ENCODE measurements around the gene FAM110D.

FAM110D gene

DNA sequence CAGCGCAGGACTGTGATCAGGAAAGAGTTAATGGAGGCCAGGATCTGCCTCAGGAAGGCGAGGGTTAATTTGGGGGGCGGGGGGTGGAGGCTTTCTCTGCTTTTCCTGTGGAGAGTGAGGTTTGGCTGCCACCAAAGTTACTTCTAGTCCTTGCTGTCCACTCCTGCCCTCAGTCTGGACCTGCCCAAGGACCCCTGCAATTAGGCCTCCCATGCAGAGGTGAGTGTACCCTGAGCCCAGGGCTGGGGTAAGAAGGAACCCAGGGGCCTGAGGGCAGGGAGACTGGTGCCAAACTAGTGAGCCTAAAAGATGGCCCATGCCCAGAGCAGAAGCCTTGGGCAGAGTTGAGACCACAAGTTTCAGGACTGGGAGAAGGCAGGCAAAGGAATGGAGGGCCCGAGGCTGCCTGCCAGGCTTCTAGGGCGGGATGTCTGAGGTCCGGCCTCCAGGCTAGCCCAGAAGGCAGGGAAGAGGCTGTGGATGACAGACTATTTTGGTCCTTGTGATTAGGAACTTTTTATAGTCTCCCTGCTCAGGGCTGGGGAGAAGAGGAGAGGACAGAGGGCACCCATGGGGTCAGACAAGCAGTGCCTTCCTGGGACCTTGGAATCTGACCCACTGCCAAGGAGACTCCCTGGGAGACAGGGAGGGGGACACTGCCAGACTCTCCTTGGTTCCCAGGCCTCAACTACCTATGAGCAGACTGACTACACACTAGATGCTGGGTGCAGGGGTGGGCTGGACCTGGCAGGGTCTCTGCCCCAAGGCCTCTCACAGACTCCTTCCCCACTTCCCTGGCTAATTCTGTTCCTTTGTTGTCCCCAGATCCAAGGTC, at the start of gene FAM110D:
Gene FAM110D, plus strand, starts transcription at position 172 of the 835 bp plus-strand sequence. CDS start 2,213 bp downstream, outside the sequence.
- no peak for DNase-seq (ENCODE audit: low spot score)

DNA sequence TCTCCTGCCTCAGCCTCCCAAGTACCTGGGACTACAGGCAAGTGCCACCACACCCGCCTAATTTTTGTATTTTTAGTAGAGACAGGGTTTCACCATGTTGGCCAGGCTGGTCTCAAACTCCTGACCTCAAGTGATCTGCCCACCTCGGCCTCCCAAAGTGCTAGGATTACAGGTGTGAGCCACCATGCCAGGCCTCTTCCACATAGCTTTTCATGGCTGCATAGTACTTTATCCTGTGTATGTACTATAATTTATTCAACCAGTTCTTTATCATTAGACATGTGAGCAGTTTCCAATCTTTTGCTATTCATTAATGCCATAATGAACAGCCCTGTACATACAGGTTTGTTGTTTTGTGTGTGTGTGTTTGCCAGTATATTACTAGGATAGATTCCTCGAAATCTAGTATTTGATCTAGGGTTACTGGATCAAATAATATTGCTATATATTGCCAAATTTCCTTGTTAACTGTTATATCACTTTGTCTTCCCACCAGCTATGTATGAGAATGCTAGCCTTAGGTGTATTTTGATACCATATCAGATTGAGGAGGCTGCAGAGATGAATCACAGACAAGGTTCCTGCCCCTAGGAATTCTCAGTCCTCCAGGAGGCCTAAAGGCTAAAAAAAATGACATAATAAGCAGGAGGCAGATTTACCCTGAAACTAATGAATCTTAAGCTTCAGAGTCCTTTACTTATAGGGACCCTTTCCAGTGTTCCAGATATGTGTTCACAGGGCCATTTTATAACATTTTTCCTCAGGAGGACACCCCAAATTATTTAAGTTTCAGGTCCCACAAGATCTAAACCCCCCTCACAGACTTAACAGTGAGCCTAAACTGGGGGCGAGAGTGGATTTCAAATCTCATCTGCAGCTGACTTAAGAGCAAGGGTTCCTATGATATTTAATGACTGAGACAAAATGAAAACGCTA, 49.4 kb upstream of the FAM110D start:
- DNase-seq (ENCODE audit: low spot score): no peak

DNA sequence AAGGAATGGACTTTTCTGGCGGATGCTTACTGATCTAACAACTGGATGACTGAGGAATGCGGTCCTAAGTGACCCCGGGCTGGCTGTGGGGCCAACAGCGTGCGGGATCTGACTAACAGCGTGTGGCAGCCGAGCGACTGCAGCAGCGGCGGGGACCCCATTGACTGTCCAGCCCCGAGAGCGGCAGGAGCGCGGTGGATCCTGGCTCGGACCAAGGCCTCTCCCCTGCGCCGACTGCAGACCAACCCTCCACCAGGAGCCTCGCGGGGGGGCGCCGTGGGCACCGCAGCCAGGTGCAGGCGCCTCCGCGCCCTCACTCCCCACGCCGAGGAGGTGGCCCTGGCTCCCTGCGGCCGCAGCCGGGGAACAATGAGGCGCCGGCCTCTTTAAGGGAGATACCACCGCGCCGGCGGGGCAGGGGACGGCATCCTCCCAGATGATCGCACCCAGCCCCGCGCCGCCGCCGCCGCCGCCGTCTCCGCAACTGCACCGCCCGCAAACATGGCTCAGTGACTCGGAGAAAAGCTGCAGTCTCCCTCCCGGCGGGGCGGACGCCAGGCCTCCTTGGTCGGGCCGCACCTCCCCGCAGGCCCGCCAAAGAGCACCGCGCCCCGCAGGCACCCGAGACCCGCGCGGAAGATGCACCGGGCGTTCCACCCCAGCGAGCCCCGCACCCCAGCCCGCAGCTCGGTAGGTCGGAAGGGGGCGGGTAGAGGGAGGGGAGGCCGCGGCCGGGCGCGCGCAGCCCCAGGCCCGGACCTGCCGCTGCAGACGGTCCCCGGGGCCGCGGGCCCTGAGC, 47.9 kb upstream of the FAM110D start:
- peak; percentile 83 for DNase-seq (ENCODE audit: low spot score)

DNA sequence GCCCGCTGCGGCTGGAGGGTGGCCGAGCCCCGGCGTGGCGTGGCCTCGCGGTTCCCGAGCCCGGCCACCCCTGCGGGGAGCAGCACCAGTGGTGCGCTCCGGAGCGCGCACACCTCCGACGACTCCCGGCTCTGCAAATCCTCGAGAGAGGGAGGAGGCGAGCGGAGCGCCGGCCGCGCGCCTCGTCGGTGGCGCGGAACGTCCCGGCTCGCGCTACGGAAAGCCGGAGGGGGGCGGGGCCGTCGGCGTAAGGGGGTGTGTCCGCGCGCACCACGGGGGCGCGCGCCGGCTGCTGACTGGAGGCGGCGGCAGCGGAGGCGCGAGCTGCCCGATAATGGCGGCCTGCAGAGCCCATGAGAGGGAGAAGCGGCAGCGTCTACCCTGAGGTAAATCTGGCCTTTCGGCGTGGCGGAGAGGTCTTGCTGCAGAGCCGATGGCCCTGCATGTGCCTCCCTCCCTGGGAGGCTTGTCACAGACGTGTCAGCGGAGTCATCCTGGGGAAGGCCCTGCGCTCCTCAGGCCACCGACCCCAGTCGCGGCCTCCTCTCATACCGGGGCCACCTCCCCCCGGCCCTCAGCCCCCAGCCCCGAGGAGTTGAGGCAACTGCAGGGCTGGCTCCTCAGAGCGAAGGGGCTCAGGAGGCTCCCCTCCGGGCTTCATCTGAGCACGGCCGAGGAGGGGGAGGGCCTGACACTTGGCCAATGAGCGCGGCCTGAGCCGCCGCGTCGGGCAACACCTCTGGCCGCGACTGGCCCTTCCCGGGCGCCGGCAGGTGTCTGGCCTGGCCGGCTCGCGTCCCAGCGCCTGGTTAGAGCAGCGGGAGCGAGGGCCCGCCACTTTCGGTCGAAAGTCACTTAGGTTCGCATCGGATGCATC, 47.1 kb upstream of the FAM110D start, which contains the start of gene PDIK1L:
Gene PDIK1L, plus strand, starts transcription at position 295 of the 877 bp plus-strand sequence. CDS start 2,485 bp downstream, outside the sequence.
- DNase-seq (ENCODE audit: low spot score): peak; percentile 90

DNA sequence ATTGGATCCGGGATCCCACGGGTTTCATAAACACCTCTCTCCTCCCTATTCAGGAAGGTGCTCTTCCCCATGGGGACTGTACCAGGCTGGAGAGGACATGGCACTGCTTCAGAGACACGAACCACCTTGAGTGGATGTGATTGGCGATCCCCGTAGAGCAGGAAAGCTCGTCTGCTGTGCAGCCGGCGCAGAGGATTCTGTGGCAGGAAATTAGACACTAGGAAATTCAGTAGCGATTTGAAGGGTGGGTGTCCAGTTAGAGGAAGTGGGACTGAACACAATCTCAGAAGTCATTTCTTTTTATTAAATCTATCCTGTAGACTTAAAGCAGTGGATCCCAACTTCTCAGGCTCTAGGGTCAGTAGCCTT, 46.5 kb upstream of the FAM110D start:
- DNase-seq (ENCODE audit: low spot score): no peak

DNA sequence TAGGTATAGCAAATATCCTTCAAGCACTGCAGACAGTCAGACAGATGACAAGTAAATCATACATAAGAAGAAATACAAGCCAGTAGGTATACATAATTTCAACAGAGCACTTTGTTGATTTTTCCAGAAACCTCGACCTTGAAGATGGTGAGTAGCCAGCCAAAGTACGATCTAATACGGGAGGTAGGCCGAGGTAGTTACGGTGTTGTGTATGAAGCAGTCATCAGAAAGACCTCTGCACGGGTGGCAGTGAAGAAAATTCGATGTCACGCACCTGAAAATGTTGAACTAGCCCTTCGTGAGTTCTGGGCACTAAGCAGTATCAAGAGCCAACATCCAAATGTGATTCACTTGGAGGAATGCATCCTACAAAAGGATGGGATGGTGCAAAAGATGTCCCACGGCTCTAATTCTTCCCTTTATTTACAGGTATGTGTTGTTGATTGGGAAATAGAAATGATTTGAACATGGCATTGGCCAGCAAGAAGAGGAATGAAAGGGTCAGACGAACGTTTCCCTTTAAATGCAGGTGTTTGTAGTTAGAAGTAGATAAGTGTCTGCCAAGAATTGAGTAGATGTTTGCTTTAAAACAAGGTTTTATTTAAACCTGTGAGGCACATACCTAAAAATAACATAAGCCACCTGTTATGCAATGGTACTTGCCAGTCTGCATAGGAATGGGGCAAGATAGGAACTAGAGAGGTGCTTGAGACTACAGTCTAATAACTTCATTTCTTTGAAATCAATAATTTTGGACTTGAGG, 44.5 kb upstream of the FAM110D start:
- DNase-seq (ENCODE audit: low spot score): no peak

DNA sequence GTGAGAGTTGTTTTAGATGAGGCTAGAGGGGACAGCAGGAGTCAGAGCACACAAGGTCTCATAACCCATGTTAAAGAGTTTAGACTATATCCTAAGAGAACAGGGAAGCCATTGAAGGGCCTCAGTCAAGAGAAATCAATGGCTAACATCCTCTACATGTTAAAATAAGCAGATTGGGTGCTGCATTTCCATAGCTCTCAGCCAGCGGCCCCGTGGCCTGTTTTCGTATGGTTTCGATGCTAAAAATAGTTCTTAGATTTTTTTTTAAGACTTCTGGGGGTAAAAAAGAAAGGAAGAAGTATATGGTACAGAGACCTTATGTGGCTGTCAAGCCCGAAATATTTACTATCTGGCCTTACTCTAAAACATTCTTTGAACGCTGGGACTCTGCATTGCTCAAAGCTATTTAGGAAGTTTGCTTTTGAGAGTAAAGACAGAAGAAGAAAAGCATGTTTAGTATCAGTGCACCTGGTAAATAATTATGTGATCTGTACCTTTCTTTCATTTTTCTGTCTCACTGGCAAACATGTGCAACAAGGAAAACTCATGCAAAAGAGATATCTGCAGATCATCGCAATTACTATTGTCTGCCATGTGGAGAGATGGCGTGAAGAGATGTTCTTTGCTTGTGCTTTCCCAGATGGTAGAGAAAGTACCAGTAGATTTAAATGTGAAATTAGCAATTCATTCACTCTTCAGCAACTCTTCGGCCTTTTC, 38.8 kb upstream of the FAM110D start:
- DNase-seq (ENCODE audit: low spot score): no peak

DNA sequence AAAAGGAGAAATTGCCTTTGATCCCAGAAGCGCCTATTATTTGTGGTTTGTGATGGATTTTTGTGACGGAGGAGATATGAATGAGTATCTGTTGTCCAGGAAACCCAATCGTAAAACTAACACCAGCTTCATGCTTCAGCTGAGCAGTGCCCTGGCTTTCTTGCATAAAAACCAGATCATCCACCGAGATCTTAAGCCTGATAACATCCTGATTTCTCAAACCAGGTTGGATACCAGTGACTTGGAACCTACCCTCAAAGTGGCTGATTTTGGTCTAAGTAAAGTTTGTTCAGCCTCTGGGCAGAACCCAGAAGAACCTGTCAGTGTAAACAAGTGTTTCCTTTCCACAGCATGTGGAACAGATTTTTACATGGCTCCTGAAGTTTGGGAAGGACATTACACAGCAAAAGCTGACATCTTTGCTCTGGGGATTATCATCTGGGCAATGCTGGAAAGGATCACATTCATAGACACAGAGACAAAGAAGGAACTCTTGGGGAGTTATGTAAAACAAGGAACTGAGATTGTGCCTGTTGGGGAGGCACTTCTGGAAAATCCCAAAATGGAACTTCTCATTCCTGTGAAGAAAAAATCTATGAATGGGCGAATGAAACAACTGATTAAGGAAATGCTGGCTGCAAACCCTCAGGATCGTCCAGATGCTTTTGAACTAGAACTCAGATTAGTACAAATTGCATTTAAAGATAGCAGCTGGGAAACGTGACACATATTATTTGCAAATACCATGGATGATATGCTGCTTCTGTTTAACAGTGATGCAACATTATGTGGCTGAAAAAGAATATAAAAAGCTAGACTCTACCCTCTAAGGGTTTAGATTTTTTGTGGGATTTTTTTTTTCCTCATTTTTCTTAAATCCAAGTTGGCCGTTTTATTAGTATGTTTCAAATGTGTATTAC, 36.8 kb upstream of the FAM110D start:
- no peak for DNase-seq (ENCODE audit: low spot score)

DNA sequence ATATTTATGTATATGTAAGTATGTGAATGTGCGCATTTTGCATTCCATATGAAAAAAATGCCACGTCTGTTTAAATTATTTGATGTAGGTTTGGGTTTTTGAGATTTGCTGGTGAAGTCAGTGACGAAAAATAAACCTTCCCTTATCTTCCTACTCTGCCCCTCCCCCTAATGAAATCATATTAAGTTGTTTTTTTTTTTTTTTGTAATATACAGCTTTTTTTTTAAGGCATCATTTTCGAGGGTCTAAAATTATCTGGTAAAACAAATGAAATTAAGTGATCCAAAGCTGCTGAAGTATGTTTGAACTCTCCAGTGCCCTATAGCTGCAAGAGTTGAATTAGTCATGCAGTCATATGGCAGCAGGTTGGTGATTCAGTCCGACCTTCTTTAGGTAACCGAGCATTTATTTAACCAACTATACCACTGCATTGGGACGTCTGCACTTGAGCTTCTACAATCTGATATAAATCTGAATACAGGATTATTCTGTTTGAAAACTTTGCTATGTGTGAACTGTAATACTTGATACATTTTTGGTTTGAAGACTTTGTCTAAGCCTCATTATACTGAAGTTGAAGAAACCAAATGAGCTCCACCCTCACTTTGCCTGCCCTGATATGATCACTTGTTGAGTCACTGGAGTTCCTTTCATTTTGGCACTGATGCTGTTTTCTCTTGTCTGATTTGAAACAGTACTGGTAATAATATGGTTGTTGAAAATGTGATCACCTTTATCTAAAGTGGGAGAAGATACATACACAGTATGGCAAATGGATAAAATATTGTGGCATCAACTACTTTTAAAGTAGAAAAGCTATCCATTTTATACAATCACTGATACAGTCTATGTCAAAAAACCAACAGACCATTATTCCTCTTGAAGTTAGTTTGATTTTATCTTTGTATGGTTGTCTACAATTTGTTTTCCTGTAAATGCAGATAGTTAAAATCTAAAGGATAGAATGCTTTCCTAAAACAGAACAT, 35.6 kb upstream of the FAM110D start:
- no peak for DNase-seq (ENCODE audit: low spot score)

DNA sequence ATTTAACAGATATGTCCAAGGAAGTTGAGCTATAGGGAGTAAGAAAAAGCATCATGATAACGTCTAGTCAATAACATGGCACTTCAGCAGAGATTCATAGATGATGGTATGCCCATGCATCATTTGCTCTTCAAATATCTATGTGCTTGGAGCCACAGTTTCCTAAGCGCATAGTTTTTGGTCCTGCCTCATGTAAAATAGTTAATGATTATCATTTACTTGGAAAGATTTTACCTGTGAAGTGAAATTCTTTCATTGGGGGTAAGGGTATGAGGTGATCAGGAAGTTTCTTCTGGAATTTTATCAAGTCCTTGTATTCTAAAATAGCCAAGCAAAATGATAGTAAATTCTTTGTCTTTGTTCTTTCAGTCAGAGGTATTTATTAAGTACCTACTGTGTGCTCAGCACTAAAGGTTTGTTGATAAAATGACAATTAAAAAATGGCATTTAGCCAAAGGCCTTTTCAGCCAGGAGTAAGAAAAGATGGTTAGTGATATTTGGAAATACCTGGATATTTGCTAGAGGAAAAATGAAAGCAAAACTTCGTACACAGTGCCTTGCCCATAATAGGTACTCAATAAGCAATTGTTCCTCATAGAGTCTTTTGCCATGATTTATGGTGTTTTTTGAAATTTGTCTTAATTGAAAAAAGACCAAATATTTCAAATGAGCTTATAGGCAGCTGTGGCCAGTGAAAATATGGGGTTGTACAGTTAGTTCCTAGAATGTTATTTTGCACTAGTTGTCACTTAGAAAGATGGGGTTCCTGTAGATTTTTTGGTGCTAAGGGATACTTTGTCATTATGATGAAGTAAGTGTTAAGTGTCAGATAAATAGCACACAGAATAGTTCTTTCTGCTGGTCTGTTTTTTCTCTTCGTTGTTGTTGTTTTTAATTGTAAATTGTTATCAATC, 34.2 kb upstream of the FAM110D start:
- no peak for DNase-seq (ENCODE audit: low spot score)

DNA sequence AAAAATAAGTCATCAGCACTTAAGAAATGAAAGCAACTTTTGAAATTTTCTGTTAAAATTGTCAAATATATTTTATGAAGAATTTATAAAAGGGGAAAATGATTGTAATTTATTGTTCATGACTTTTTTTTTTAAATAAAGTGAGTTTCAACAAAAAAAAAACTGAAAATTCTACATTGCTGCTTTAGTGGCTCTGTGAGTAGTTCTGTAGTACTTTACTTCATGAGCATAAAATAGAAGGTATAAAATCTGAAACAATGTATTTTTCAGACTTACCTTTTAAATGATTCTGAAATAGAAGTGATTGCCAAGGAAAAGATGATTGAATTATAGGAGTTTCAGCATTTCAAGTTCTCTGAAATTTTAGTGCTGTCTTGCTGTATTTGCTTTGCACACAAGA, 33.5 kb upstream of the FAM110D start:
- no peak for DNase-seq (ENCODE audit: low spot score)

DNA sequence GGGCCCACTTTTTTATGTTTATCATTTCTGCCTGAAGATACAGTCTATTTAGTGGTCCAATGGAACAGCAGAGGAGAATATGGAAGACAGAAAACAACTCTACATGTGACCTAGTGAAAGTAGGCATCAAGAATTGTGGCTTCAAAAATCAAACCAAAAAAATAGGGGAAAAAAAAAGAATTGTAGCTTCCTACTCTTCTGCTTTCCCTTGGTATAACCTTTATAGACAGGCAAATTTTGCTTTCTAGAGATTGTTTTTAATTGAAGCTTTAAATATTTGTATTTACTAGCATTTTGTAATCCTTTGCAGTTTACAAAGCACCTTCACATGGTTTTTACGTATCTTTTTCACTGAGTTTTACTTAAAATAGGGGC, 32.9 kb upstream of the FAM110D start:
- no peak for DNase-seq (ENCODE audit: low spot score)

DNA sequence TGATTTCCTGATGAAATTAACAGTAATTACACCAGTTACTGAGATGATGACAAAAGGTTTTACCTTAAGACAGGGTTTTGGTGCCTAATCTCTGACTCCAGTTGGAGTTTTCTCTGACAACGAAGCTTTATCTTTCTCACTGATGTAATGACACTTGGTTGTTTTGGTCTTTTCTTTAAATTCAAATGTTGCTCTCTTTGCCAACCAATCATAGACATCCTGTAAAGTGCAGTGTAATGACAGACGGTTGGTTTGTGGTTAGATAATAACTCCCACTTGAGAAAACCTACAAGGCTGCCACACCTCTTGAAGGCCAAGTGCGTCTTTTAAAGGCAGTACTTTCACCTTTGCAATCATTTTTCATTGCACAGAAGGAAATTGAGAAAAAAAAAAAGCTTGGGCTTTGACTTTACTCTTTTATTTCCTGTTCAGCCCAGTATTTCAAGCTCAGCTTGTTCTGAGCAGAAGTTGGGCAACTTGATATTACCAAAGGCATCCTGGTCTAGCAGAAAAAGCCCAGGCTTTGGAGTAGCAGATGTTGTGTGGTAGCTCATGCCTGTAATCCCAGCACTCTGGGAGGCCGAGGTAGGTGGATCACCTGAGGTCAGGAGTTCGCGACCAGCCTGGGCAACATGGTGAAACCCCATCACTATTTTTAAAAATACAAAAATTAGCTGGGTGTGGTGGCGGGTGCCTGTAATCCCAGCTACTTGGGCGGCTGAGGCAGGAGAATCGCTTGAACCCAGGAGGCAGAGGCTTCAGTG, 32.4 kb upstream of the FAM110D start:
- no peak for DNase-seq (ENCODE audit: low spot score)

DNA sequence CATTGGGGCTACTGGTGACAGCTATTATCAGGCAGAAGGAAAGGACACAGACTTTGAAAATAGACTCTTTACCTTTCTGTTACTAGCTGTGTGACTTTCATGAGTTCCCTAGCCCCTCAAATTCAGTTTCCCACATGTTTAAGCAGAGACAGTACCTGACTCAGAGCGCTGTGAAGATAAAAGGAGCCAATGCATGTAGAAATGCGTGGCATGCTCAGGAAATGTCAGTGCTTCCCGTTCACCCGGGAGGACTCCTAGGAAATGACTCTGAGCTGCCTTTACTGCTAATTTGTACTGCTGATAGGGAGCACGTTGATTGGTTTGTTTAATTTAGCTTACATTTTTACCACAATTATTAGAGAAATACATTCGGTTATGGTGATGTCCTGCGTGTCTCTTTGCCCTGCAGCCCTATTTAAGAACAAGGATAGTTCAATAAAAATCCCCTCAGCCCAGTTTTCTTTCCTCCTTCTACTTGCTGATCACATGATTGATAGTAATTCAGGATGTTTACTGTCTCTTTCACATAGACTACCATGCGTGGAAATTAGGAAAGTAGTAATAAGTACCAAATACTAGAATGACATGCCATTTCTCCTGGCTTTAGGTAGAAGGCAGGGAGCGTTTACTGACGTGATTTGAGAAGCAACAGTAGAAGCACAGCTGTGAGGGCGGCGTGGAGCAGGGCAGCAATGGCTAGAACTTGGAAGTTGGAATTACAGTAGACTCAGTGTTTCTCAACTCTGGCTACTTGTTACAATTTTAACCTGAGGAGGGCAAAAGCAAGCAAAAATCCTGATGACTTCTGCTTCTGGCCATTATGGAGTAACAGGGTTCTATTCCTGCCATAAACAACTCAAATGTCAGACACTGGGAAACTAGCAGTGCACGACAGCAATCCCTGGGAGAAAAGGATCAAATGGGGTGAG, 31.4 kb upstream of the FAM110D start:
- no peak for DNase-seq (ENCODE audit: low spot score)

Data from hepatic stellate cell (primary cell).